Measurements from ENCODE around the gene OCA2.

OCA2 gene

GRCh38 chr15:27831384-27832236 lies 267.5 kb downstream of the OCA2 start:
- Histone ChIP-seq H3K4me3 (ENCODE audit: low read depth in 1 of 2, low read length in 2 of 2) (no peak overlapping the region), H3K9me3 (ENCODE audit: control insufficient read depth in 1 of 2, low read length in 2 of 2) (peaks cover 11 to 27% of the 10 kb centered on the region in 2 donors), H3K9ac (ENCODE audit: low read depth in 1 of 2, low read length in 2 of 2) (no peak overlapping the region), H3K36me3 (ENCODE audit: control insufficient read depth in 1 of 2, insufficient read depth in 2 of 2, low read length in 2 of 2) (no peaks in the 10 kb centered on the region), H3K4me1 (ENCODE audit: control insufficient read depth in 1 of 2, insufficient read depth in 2 of 2, low read length in 2 of 2) (no peaks in the 10 kb centered on the region), H3K27me3 (ENCODE audit: control insufficient read depth in 1 of 2, insufficient read depth in 2 of 2, low read length in 2 of 2) (no peaks in the 10 kb centered on the region), H3K27ac (ENCODE audit: low read depth, low read length) (no peak overlapping the region)

DNA sequence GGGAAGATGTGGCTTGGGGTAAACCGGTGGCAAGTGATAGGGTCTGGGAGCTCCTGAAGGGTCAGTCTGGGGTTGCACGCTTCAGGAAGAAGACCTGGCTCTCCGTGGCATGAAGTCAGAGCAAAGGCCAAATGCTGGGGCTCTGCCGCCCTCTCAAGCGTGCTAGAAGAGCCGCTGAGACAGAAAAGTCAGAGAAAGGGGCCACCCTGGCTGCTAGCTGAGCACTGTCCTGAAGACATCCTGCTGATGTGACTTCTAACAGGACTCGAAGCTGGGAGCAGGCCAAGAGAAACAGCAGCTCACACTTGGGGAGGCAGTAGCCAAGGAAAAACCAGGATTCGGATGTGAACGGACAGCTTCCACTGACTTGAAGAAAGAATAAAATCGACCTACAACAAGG lies 270.4 kb downstream of the OCA2 start:
- Histone ChIP-seq H3K4me1 (ENCODE audit: control insufficient read depth in 1 of 2, insufficient read depth in 2 of 2, low read length in 2 of 2) (no peaks in the 10 kb centered on the region), H3K4me3 (ENCODE audit: low read depth in 1 of 2, low read length in 2 of 2) (no peak overlapping the region)

DNA sequence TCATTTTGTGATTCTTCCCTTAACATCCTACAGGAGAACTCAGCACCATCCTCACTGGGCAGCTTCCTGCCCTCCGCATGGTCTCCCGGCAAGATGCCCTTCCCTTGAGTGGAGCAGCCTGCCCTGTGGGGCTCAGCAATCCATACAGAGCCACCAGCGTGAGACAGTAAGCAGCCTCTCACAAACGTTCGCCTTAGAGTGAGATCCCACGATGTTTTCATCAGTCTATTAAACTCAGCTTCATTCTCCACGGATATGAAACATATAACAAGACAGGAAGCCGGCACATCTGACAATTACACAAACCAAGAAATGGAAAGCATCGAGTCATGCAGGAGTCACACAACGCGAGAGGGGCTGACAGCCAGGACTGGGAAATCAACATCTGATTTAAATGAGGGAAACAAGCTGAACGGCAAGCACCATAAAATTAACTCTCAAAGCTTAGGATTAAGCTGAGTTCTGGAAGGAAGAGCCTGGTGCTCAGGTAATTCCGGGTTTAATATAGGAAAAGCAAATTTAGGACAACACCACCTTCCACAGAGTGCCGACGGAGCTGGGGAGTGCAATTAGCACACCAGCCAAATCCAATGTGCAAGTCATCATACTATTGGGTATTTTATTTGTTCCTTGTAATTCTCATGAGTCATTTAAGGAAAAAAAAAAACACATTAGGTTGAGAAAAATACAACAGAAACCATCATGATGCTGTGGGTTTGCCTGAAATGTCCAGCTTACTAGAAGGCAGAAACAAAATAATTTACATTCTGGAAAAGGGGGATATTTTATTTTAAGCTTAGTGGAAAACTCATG lies 272.0 kb downstream of the OCA2 start:
- Histone ChIP-seq H3K36me3 (ENCODE audit: control insufficient read depth in 1 of 2, insufficient read depth in 2 of 2, low read length in 2 of 2) (no peaks in the 10 kb centered on the region), H3K9ac (ENCODE audit: low read depth in 1 of 2, low read length in 2 of 2) (no peak overlapping the region), H3K4me1 (ENCODE audit: control insufficient read depth in 1 of 2, insufficient read depth in 2 of 2, low read length in 2 of 2) (no peaks in the 10 kb centered on the region), H3K27me3 (ENCODE audit: control insufficient read depth in 1 of 2, insufficient read depth in 2 of 2, low read length in 2 of 2) (no peaks in the 10 kb centered on the region), H3K4me3 (ENCODE audit: low read depth in 1 of 2, low read length in 2 of 2) (no peak overlapping the region), H3K27ac (ENCODE audit: low read depth, low read length) (no peak overlapping the region), H3K9me3 (ENCODE audit: control insufficient read depth in 1 of 2, low read length in 2 of 2) (peaks cover 17 to 21% of the 10 kb centered on the region in 2 donors)

More for the DNA sequence above, 270.4 kb downstream of the OCA2 start:
- no peaks in the 10 kb centered on the region for H3K27me3 ChIP-seq (ENCODE audit: control insufficient read depth in 1 of 2, insufficient read depth in 2 of 2, low read length in 2 of 2)
- H3K27ac ChIP-seq (ENCODE audit: low read depth, low read length) = no peak overlapping the region
- no peak overlapping the region for H3K9ac ChIP-seq (ENCODE audit: low read depth in 1 of 2, low read length in 2 of 2)
- peaks cover 13 to 21% of the 10 kb centered on the region in 2 donors for H3K9me3 ChIP-seq (ENCODE audit: control insufficient read depth in 1 of 2, low read length in 2 of 2)
- H3K36me3 ChIP-seq (ENCODE audit: control insufficient read depth in 1 of 2, insufficient read depth in 2 of 2, low read length in 2 of 2) = no peaks in the 10 kb centered on the region

- no peak overlapping the region for H3K27ac ChIP-seq (ENCODE audit: low read depth, low read length)
- H3K4me3 ChIP-seq (ENCODE audit: low read depth in 1 of 2, low read length in 2 of 2) = no peak overlapping the region
- no peak overlapping the region for H3K9ac ChIP-seq (ENCODE audit: low read depth in 1 of 2, low read length in 2 of 2)
- H3K36me3 ChIP-seq (ENCODE audit: control insufficient read depth in 1 of 2, insufficient read depth in 2 of 2, low read length in 2 of 2) = no peaks in the 10 kb centered on the region
- H3K4me1 ChIP-seq (ENCODE audit: control insufficient read depth in 1 of 2, insufficient read depth in 2 of 2, low read length in 2 of 2) = no peaks in the 10 kb centered on the region
- H3K27me3 ChIP-seq (ENCODE audit: control insufficient read depth in 1 of 2, insufficient read depth in 2 of 2, low read length in 2 of 2) = no peaks in the 10 kb centered on the region
- H3K9me3 ChIP-seq (ENCODE audit: control insufficient read depth in 1 of 2, low read length in 2 of 2) = peaks cover 12 to 25% of the 10 kb centered on the region in 2 donors
Measured at GRCh38 chr15:27826411-27826810, 272.7 kb downstream of the OCA2 start.

DNA sequence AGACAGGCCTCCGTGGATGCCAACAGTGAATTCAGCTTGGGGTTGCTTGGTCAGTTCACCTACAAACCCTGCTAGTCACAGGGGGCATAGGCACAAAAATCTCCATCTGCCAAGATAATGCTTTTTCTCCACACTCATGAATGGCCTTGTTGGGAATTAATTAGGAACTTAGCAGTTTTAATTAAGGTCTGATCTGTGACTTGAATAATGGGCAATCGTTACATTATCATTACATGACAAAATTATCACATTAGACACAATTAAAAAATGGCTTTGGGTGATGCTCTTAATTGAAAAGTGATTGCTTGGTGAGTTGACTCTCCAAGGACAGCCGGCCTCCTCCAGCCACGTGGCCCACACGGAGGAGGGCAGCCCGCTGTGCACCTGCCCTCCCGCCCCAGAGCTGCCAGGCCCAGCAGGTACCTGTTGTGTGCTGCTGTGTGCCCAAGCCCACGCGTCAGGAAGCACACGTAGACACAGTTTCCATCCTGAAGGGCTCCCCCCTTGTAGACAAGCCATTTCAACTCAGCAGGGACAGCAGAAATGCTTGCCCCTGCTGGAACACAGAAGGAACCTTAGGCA lies 274.2 kb downstream of the OCA2 start:
- H3K9ac ChIP-seq (ENCODE audit: low read depth in 1 of 2, low read length in 2 of 2) = no peak overlapping the region
- no peaks in the 10 kb centered on the region for H3K4me1 ChIP-seq (ENCODE audit: control insufficient read depth in 1 of 2, insufficient read depth in 2 of 2, low read length in 2 of 2)
- peaks cover 18 to 28% of the 10 kb centered on the region in 2 donors for H3K9me3 ChIP-seq (ENCODE audit: control insufficient read depth in 1 of 2, low read length in 2 of 2)
- no peaks in the 10 kb centered on the region for H3K36me3 ChIP-seq (ENCODE audit: control insufficient read depth in 1 of 2, insufficient read depth in 2 of 2, low read length in 2 of 2)
- no peak overlapping the region for H3K4me3 ChIP-seq (ENCODE audit: low read depth in 1 of 2, low read length in 2 of 2)
- no peak overlapping the region for H3K27ac ChIP-seq (ENCODE audit: low read depth, low read length)
- H3K27me3 ChIP-seq (ENCODE audit: control insufficient read depth in 1 of 2, insufficient read depth in 2 of 2, low read length in 2 of 2) = no peaks in the 10 kb centered on the region

- Histone ChIP-seq H3K9me3 (ENCODE audit: control insufficient read depth in 1 of 2, low read length in 2 of 2) (peaks cover 32 to 34% of the 10 kb centered on the region in 2 donors), H3K4me3 (ENCODE audit: low read depth in 1 of 2, low read length in 2 of 2) (no peak overlapping the region), H3K27me3 (ENCODE audit: control insufficient read depth in 1 of 2, insufficient read depth in 2 of 2, low read length in 2 of 2) (no peaks in the 10 kb centered on the region), H3K4me1 (ENCODE audit: control insufficient read depth in 1 of 2, insufficient read depth in 2 of 2, low read length in 2 of 2) (no peaks in the 10 kb centered on the region), H3K9ac (ENCODE audit: low read depth in 1 of 2, low read length in 2 of 2) (no peak overlapping the region), H3K36me3 (ENCODE audit: control insufficient read depth in 1 of 2, insufficient read depth in 2 of 2, low read length in 2 of 2) (no peaks in the 10 kb centered on the region), H3K27ac (ENCODE audit: low read depth, low read length) (no peak overlapping the region)
Measured at GRCh38 chr15:27821273-27821672, 277.8 kb downstream of the OCA2 start.

DNA sequence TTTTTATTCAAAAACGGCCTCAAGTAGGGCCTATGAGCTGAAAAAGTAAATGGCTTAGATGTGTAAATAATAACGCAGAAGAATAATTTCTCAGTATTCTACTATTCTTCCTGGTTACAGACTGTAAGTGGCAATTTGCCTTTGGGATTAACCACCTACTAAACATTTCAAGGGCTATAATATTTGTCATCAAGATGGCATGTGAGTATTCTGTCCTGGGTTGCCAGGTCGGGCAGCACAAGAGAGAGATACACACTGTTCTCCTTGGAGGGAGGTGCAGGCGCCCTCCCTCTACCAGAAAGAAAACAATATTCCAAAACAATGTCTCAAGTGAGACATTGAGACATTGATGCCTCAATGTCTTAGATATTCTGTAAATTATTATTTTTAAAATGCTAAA lies 278.4 kb downstream of the OCA2 start:
- no peak overlapping the region for H3K27ac ChIP-seq (ENCODE audit: low read depth, low read length)
- no peak overlapping the region for H3K9ac ChIP-seq (ENCODE audit: low read depth in 1 of 2, low read length in 2 of 2)
- no peak overlapping the region for H3K4me3 ChIP-seq (ENCODE audit: low read depth in 1 of 2, low read length in 2 of 2)

GRCh38 chr15:27820232-27820631 lies 278.9 kb downstream of the OCA2 start:
- Histone ChIP-seq H3K4me3 (ENCODE audit: low read depth in 1 of 2, low read length in 2 of 2) (no peak overlapping the region), H3K27me3 (ENCODE audit: control insufficient read depth in 1 of 2, insufficient read depth in 2 of 2, low read length in 2 of 2) (no peaks in the 10 kb centered on the region), H3K9me3 (ENCODE audit: control insufficient read depth in 1 of 2, low read length in 2 of 2) (peaks cover 27 to 35% of the 10 kb centered on the region in 2 donors), H3K36me3 (ENCODE audit: control insufficient read depth in 1 of 2, insufficient read depth in 2 of 2, low read length in 2 of 2) (no peaks in the 10 kb centered on the region), H3K9ac (ENCODE audit: low read depth in 1 of 2, low read length in 2 of 2) (no peak overlapping the region), H3K4me1 (ENCODE audit: control insufficient read depth in 1 of 2, insufficient read depth in 2 of 2, low read length in 2 of 2) (no peaks in the 10 kb centered on the region), H3K27ac (ENCODE audit: low read depth, low read length) (no peak overlapping the region)

More for the DNA sequence above, 278.4 kb downstream of the OCA2 start:
- Histone ChIP-seq H3K4me1 (ENCODE audit: control insufficient read depth in 1 of 2, insufficient read depth in 2 of 2, low read length in 2 of 2) (no peaks in the 10 kb centered on the region), H3K27me3 (ENCODE audit: control insufficient read depth in 1 of 2, insufficient read depth in 2 of 2, low read length in 2 of 2) (no peaks in the 10 kb centered on the region), H3K36me3 (ENCODE audit: control insufficient read depth in 1 of 2, insufficient read depth in 2 of 2, low read length in 2 of 2) (no peaks in the 10 kb centered on the region), H3K9me3 (ENCODE audit: control insufficient read depth in 1 of 2, low read length in 2 of 2) (peaks cover 29 to 33% of the 10 kb centered on the region in 2 donors)

GRCh38 chr15:27817258-27817657 lies 281.9 kb downstream of the OCA2 start:
- Histone ChIP-seq H3K36me3 (ENCODE audit: control insufficient read depth in 1 of 2, insufficient read depth in 2 of 2, low read length in 2 of 2) (no peaks in the 10 kb centered on the region), H3K9me3 (ENCODE audit: control insufficient read depth in 1 of 2, low read length in 2 of 2) (peaks cover 22 to 40% of the 10 kb centered on the region in 2 donors)

DNA sequence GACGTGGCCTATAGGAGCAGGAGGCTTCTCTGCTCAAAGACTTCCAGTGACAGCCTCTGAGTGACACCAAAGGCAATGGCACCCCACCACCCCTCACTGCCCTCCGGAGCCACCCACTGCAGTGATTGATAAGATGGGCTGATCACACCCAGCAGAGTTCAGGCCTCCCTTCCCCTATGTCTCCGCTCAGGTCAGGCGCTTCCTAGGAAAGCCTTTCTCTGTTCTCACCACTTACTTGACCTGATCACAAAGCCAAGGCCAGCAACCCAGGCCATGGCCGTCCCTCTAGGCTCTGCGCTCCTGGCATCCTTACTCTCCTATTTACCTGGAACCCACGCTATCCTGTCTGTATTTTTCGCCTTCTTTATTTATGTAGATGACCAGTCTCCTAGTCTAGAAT lies 282.3 kb downstream of the OCA2 start:
- Histone ChIP-seq H3K9ac (ENCODE audit: low read depth in 1 of 2, low read length in 2 of 2) (no peak overlapping the region), H3K9me3 (ENCODE audit: control insufficient read depth in 1 of 2, low read length in 2 of 2) (peaks cover 22 to 40% of the 10 kb centered on the region in 2 donors), H3K4me3 (ENCODE audit: low read depth in 1 of 2, low read length in 2 of 2) (no peak overlapping the region), H3K27me3 (ENCODE audit: control insufficient read depth in 1 of 2, insufficient read depth in 2 of 2, low read length in 2 of 2) (no peaks in the 10 kb centered on the region), H3K36me3 (ENCODE audit: control insufficient read depth in 1 of 2, insufficient read depth in 2 of 2, low read length in 2 of 2) (no peaks in the 10 kb centered on the region), H3K27ac (ENCODE audit: low read depth, low read length) (no peak overlapping the region), H3K4me1 (ENCODE audit: control insufficient read depth in 1 of 2, insufficient read depth in 2 of 2, low read length in 2 of 2) (no peaks in the 10 kb centered on the region)

More at GRCh38 chr15:27817258-27817657, 281.9 kb downstream of the OCA2 start:
- Histone ChIP-seq H3K4me3 (ENCODE audit: low read depth in 1 of 2, low read length in 2 of 2) (no peak overlapping the region), H3K9ac (ENCODE audit: low read depth in 1 of 2, low read length in 2 of 2) (no peak overlapping the region), H3K4me1 (ENCODE audit: control insufficient read depth in 1 of 2, insufficient read depth in 2 of 2, low read length in 2 of 2) (no peaks in the 10 kb centered on the region), H3K27me3 (ENCODE audit: control insufficient read depth in 1 of 2, insufficient read depth in 2 of 2, low read length in 2 of 2) (no peaks in the 10 kb centered on the region), H3K27ac (ENCODE audit: low read depth, low read length) (no peak overlapping the region)

All from duodenal mucosa (tissue), 2 donors.